ENCODE data around the gene PPP2R5A. TPM values are rescaled to one million over a fixed set of nuclear protein-coding genes. Genes with fewer than 3 reads are reported as not detected.

PPP2R5A gene
- total RNA-seq, 1 experiment from 2014 or later: 22.0 TPM

GRCh38 chr1:212346601-212347000, 61.4 kb downstream of the PPP2R5A start:
- no peak overlapping the region for H2BK20ac ChIP-seq (ENCODE audit: low read depth, low read length, poor library complexity, severe bottlenecking)
- H2AK5ac ChIP-seq (ENCODE audit: insufficient read length, low read length): no peak overlapping the region
- no peak overlapping the region for H3T11ph ChIP-seq (ENCODE audit: low read length)
- TF ChIP-seq, protein P1, sequence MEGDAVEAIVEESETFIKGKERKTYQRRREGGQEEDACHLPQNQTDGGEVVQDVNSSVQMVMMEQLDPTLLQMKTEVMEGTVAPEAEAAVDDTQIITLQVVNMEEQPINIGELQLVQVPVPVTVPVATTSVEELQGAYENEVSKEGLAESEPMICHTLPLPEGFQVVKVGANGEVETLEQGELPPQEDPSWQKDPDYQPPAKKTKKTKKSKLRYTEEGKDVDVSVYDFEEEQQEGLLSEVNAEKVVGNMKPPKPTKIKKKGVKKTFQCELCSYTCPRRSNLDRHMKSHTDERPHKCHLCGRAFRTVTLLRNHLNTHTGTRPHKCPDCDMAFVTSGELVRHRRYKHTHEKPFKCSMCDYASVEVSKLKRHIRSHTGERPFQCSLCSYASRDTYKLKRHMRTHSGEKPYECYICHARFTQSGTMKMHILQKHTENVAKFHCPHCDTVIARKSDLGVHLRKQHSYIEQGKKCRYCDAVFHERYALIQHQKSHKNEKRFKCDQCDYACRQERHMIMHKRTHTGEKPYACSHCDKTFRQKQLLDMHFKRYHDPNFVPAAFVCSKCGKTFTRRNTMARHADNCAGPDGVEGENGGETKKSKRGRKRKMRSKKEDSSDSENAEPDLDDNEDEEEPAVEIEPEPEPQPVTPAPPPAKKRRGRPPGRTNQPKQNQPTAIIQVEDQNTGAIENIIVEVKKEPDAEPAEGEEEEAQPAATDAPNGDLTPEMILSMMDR (conservative IDR thresholded peaks at IDR 0.05): no peak
- no peaks in the 10 kb centered on the region for H3K9me3 ChIP-seq (ENCODE audit: control insufficient read depth, low read depth, low read length)
- Mint-ChIP-seq H3K27me3 (ENCODE audit: low read depth) (no peaks in the 10 kb centered on the region), H3K27ac (no peak overlapping the region), H3K9me3 (no peaks in the 10 kb centered on the region), H3K4me3 (no peak overlapping the region), H3K4me1 (no peaks in the 10 kb centered on the region), H3K36me3 (ENCODE audit: insufficient read depth in 1 of 3, low read depth in 3 of 3) (peaks cover 1 to 16% (median 6%) of the 10 kb centered on the region in 3 experiments; a peak in 6 of 7 replicates)
- H4K20me1 ChIP-seq (ENCODE audit: control insufficient read depth, insufficient read depth, insufficient read length): no peaks in the 10 kb centered on the region
- H2AFZ ChIP-seq (ENCODE audit: low read length): no peak overlapping the region
- no peaks in the 10 kb centered on the region for H3K4me1 ChIP-seq (ENCODE audit: insufficient read depth, low read length)
- H3K79me2 ChIP-seq (ENCODE audit: insufficient read depth, low read length): no peaks in the 10 kb centered on the region
- no peaks in the 10 kb centered on the region for H3K79me1 ChIP-seq (ENCODE audit: insufficient read depth, low read depth, low read length, poor library complexity, severe bottlenecking)
- H2BK12ac ChIP-seq (ENCODE audit: insufficient read length, low read depth, low read length): no peak overlapping the region
- H3K23me2 ChIP-seq (ENCODE audit: insufficient read length, low read depth, low read length, poor library complexity, severe bottlenecking): no peaks in the 10 kb centered on the region
- H3K4ac ChIP-seq (ENCODE audit: low read depth, low read length): no peak overlapping the region
- H3K9ac ChIP-seq (ENCODE audit: extremely low read depth, insufficient read length, low read length): no peak overlapping the region
- no peak overlapping the region for H3K27ac ChIP-seq (ENCODE audit: insufficient read length, low read depth, low read length)
- no peak overlapping the region for H2BK120ac ChIP-seq (ENCODE audit: low read depth, low read length, poor library complexity, severe bottlenecking)
- no peak overlapping the region for H3K18ac ChIP-seq (ENCODE audit: insufficient read length, low read depth, low read length)
- H3K23ac ChIP-seq (ENCODE audit: insufficient read length, low read depth, low read length): no peak overlapping the region
- no peak overlapping the region for H2BK15ac ChIP-seq (ENCODE audit: low read depth, low read length)
- no peak overlapping the region for H3K56ac ChIP-seq (ENCODE audit: insufficient read length, low read depth, low read length)
- no CpG with 5 or more reads among the region's 1 CpG for WGBS (ENCODE audit: extremely low coverage, insufficient read length, low lambda C conversion rate)
- H3K27me3 ChIP-seq (ENCODE audit: insufficient read depth, low read length): no peaks in the 10 kb centered on the region
- H3K4me2 ChIP-seq (ENCODE audit: insufficient read depth, insufficient read length, low read length): no peak overlapping the region
- H3K14ac ChIP-seq (ENCODE audit: insufficient read depth, low read length): no peak overlapping the region
- H4K8ac ChIP-seq (replicated peaks; ENCODE audit: insufficient read length, low read depth, low read length): no peak overlapping the region
- no peak overlapping the region for H2BK5ac ChIP-seq (ENCODE audit: insufficient read length, low read length)
- no peak for DNase-seq
- no peak overlapping the region for H4K91ac ChIP-seq (ENCODE audit: insufficient read length, low read depth, low read length)
- H4K5ac ChIP-seq (ENCODE audit: insufficient read length, low read depth, low read length): no peak overlapping the region
